Tibial nerve (tissue), 4 donors: ENCODE measurements around the gene HOXB4. TPM values are rescaled to one million over a fixed set of nuclear protein-coding genes. Genes with fewer than 3 reads are reported as not detected.

Experiments used
- DNase-seq, 2 donors: peaks; one replicate each; pipeline ENCODE4 v3.0.0-alpha.2; 2019; ENCODE audit warnings: low spot score in 2 of 2
- H3K27ac ChIP-seq, 4 donors: fragments of 200-600 bp; sonication (generic) in 3 of 4; one replicate each; pipeline ENCODE4 v1.5.1; 2017 to 2019; ENCODE audit warnings: mild to moderate bottlenecking in 1 of 4
- H3K27me3 ChIP-seq, 2 donors: fragments of 200-600 bp; sonication (generic) in 1 of 2; one replicate each; pipeline versions ENCODE4 v1.5.1 to v1.6.0; 2017 to 2019
- H3K36me3 ChIP-seq, 3 donors: fragments of 200-600 bp; sonication (generic); one replicate each; pipeline ENCODE4 v1.5.1; 2018 to 2019
- H3K4me1 ChIP-seq, 4 donors: fragments of 200-600 bp; sonication (generic) in 3 of 4; one replicate each; pipeline ENCODE4 v1.5.1; 2017 to 2019
- H3K4me3 ChIP-seq, 4 donors: fragments of 200-600 bp; sonication (generic) in 3 of 4; one replicate each; pipeline ENCODE4 v1.5.1; 2017 to 2019; ENCODE audit warnings: mild to moderate bottlenecking in 1 of 4, moderate library complexity in 1 of 4
- H3K9me3 ChIP-seq, 4 donors: fragments of 200-600 bp; sonication (generic) in 3 of 4; one replicate each; pipeline ENCODE4 v1.5.1; 2017 to 2019
- EP300 ChIP-seq, 2 donors: sonication (generic); formaldehyde crosslinking; IDR thresholded peaks; one replicate each; pipeline ENCODE4 v1.6.1; 2017; ENCODE audit warnings: antibody characterized with exemption in 2 of 2, mild to moderate bottlenecking in 1 of 2
- POLR2A ChIP-seq, 2 donors: fragments of 450-650 bp; IDR thresholded peaks; one replicate each; pipeline ENCODE4 v1.6.1; 2017; ENCODE audit warnings: antibody characterized with exemption in 2 of 2, mild to moderate bottlenecking in 2 of 2, moderate library complexity in 2 of 2
- WGBS, 2 donors: methylation state at CpG; one replicate each; pipeline ENCODE4 v1.1.5; 2018; 5-methylcytosine and 5-hydroxymethylcytosine counted together
- total RNA-seq, 4 donors: library from RNA; depleted of rRNA; stranded (reverse); fragments of >200 nt; gene quantifications; one replicate each; pipeline ENCODE4 v1.1.0, GENCODE V29; 2016
- TF ChIP-seq, protein P1 (sequence below), 5 experiments: fragments of 200-600 bp in 3 of 5; fragments of 450-650 bp in 2 of 5; sonication (generic) in 3 of 5; IDR thresholded peaks; one replicate each; pipeline ENCODE4 v1.5.1; 2016 to 2019; ENCODE audit warnings: antibody characterized with exemption in 5 of 5, mild to moderate bottlenecking in 3 of 5, moderate library complexity in 2 of 5

HOXB4 gene
- total RNA-seq, 4 donors from 2014 or later = 1.2 to 3.5 (median 2.0) TPM

DNA sequence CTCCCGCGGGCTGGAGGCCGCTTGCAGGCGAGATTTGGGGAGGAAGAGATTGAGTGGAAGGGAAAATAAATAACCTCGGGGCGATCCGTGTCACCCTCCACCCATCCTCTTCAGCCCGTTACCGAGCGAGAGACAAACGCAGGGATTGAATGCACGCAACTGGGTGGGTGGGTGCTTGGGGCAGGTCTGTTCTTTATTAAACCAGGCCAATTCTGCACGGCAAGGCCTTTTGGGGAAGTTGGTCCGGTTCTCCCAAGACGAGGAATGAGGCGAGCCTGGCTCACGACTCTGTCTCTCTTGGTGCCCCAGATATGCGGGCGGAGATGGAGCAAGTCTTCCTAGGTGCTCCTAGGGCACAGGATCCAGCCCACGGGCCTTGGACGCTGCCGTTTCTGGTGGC is 33.1 kb upstream of the HOXB4 start:
- peaks cover 5 to 98% of the 10 kb centered on the region in 2 donors for H3K27me3 ChIP-seq
- no peaks in the 10 kb centered on the region for H3K36me3 ChIP-seq
- peak overlapping the region in 3 of 4 donors; percentile 73 to 86 (median 79) for H3K27ac ChIP-seq
- no peak for DNase-seq
- peaks cover 0 to 62% (median 18%) of the 10 kb centered on the region in 4 donors for H3K4me1 ChIP-seq
- 3 to 4% methylated on average over 22 of the region's 22 CpGs for WGBS, 2 donors
- H3K9me3 ChIP-seq = no peaks in the 10 kb centered on the region
- H3K4me3 ChIP-seq = peak overlapping the region; percentile 36 to 71 (median 55)
- TF ChIP-seq EP300 (IDR thresholded peaks at IDR 0.05) (no peak), POLR2A (IDR thresholded peaks at IDR 0.05) (no peak)
- TF ChIP-seq, protein P1, sequence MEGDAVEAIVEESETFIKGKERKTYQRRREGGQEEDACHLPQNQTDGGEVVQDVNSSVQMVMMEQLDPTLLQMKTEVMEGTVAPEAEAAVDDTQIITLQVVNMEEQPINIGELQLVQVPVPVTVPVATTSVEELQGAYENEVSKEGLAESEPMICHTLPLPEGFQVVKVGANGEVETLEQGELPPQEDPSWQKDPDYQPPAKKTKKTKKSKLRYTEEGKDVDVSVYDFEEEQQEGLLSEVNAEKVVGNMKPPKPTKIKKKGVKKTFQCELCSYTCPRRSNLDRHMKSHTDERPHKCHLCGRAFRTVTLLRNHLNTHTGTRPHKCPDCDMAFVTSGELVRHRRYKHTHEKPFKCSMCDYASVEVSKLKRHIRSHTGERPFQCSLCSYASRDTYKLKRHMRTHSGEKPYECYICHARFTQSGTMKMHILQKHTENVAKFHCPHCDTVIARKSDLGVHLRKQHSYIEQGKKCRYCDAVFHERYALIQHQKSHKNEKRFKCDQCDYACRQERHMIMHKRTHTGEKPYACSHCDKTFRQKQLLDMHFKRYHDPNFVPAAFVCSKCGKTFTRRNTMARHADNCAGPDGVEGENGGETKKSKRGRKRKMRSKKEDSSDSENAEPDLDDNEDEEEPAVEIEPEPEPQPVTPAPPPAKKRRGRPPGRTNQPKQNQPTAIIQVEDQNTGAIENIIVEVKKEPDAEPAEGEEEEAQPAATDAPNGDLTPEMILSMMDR (IDR thresholded peaks at IDR 0.05) = no peak

DNA sequence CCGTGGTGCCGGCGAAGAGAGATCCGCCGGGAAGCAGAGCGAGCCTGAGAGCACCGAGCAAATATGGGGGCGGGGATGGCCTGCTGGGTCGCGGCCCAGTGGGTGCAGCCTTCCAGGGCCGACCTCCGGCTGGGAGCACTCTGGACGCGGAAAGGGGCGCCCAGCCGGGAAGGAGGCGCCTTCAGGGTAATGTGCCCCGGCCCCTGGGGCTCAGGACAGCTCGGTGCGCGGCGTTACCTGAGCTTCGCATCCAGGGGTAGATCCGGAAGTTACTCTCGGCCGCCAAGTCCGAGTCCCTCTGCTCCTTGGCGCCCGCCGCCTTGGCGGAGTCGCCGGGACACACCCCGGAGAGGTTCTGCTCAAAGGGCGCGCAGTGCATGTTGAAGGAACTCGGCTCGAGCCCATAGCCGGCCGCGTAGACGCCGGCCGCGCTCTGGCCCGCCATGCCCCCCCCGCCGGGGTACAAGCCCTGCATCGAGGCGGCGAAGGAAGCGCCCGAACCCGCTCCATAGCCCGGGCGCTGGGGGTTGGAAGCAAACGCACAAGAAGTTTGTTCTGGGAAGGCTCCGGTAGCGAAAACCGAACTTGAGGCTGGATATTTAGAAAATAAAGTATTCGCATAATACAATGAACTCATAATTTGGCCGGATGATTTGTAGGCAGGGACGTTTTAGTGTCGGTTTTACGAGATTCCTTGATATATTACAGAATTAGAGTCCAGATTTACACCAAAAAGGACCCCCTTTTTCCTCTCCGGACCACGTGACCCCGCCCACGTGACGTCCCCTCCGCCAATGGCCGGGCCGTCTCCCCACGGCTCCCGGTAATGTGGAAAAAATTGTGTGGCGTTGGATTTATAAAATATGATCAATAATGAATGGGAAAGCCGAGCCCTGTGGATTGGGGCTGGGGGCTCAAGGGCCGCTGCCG is 32.4 kb upstream of the HOXB4 start, which contains the start of gene HOXB7:
HOXB7 (minus strand) TSS at position 736 of the 930 bp plus-strand sequence; CDS start at position 637, 99 bp downstream.
- peak; percentile 47 to 64 for DNase-seq
- WGBS, 2 donors = 1 to 2% methylated on average over 60 to 74 of the region's 79 CpGs
- TF ChIP-seq EP300 (IDR thresholded peaks at IDR 0.05) (peak in 1 of 2 donors; percentile 16), POLR2A (IDR thresholded peaks at IDR 0.05) (no peak)
- Histone ChIP-seq H3K4me3 (peak within 1 kb of the TSS; percentile 36 to 71 (median 55)), H3K9me3 (no peaks in the 10 kb centered on the region), H3K36me3 (no peaks in the 10 kb centered on the region), H3K27ac (peak within 1 kb of the TSS in 3 of 4 donors; percentile 73 to 86 (median 79)), H3K27me3 (peaks cover 5 to 98% of the 10 kb centered on the region in 2 donors), H3K4me1 (peaks cover 0 to 62% (median 18%) of the 10 kb centered on the region in 4 donors)

DNA sequence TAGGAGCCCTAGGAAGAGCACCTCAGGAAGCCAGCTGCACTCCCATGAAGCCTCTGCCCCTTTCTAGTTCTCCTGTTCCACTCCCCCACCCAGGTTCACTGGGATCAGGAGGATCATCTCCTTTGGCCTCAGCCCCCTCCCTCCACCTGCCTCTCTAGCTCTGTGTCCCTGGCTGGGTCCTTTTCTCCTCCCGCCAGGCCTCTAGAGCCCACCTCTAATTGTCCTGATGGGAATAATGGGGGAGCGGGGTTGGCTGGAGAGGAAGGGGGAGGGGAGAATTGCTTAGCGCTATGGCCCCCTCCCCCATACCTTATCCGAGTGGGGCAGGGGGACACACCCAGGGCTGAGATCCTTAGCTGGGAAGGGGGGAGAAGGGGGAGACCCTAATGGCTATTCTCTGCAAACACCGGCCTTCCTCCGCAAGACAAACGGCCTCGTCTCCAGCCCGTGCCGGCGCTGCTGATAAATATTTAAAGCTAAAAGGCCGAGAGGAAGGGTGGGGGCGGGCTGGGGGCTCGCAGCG is 31.7 kb upstream of the HOXB4 start:
- Histone ChIP-seq H3K27ac (peak overlapping the region in 3 of 4 donors; percentile 73 to 86 (median 79)), H3K36me3 (no peaks in the 10 kb centered on the region), H3K9me3 (no peaks in the 10 kb centered on the region), H3K4me3 (peak overlapping the region; percentile 36 to 71 (median 55)), H3K27me3 (peaks cover 5 to 98% of the 10 kb centered on the region in 2 donors), H3K4me1 (peaks cover 0 to 56% (median 18%) of the 10 kb centered on the region in 4 donors)
- WGBS, 2 donors = 6 to 9% methylated on average over 15 of the region's 15 CpGs
- DNase-seq = no peak
- TF ChIP-seq EP300 (IDR thresholded peaks at IDR 0.05) (no peak), POLR2A (IDR thresholded peaks at IDR 0.05) (no peak)
- TF ChIP-seq, protein P1 (IDR thresholded peaks at IDR 0.05) = no peak

DNA sequence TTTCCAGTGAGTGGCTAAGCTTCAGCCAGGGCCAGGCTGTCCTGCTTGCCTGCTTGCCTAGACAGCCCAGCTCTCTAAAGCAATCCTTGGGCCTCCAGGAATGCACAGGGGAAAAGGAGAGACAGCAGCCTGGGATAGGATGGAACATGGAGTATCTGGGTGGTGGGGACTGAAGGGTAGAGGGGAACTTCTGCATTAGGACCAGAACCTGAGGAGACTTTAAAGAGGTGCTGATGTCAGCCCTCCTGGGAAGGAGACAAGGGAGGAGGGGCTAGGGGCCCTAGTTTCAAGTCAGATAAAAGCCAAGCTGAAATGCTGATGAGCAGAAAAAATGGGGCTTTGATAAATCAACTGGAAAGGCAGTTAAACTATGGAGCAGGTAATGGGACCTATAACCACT is 30.9 kb upstream of the HOXB4 start:
- no peaks in the 10 kb centered on the region for H3K36me3 ChIP-seq
- no peak overlapping the region for H3K4me3 ChIP-seq
- TF ChIP-seq EP300 (IDR thresholded peaks at IDR 0.05) (no peak), POLR2A (IDR thresholded peaks at IDR 0.05) (no peak)
- TF ChIP-seq, protein P1 (IDR thresholded peaks at IDR 0.05) = no peak
- H3K4me1 ChIP-seq = peaks cover 0 to 48% (median 16%) of the 10 kb centered on the region in 4 donors
- no peak overlapping the region for H3K27ac ChIP-seq
- peaks cover 5 to 98% of the 10 kb centered on the region in 2 donors for H3K27me3 ChIP-seq
- DNase-seq = no peak
- no peaks in the 10 kb centered on the region for H3K9me3 ChIP-seq

DNA sequence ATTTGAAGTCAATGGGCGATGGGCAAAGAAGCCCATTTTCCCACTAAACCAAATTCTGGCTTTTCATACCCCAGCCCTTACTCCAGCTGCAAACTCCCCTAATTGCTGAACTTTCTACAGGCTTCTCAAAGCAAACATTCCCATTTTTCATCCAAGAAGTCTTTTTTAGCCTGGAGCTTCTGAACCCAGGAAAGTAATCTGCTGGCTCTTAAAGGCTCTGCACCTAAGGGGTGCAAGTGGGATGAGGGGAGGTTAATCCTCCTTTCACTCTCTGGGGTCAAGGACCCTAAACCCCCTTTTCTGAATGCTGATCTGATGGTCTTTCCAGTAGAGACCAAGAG is 30.3 kb upstream of the HOXB4 start:
- Histone ChIP-seq H3K9me3 (peaks cover 0 to 6% (median 0%) of the 10 kb centered on the region in 4 donors), H3K27me3 (peaks cover 5 to 98% of the 10 kb centered on the region in 2 donors), H3K27ac (no peak overlapping the region), H3K4me3 (no peak overlapping the region), H3K4me1 (peaks cover 0 to 43% (median 14%) of the 10 kb centered on the region in 4 donors), H3K36me3 (no peaks in the 10 kb centered on the region)
- TF ChIP-seq POLR2A (IDR thresholded peaks at IDR 0.05) (no peak), EP300 (IDR thresholded peaks at IDR 0.05) (no peak)
- TF ChIP-seq, protein P1 (IDR thresholded peaks at IDR 0.05) = no peak
- no peak for DNase-seq
- 82 to 92% methylated on average over 1 of the region's 1 CpG for WGBS, 2 donors
